ENCODE results near the gene NOTUM. TPM values are rescaled to one million over a fixed set of nuclear protein-coding genes. Genes with fewer than 3 reads are reported as not detected.

Gene NOTUM
- total and polyA plus RNA-seq, 9 of the 15 experiments (the other 6 are each of a cell fraction or from before 2014, with no cell fraction given), result 0.03 to 14.0 (median 4.1) TPM

- TF ChIP-seq ZNF449 (CRISPR knock-in tag; IDR thresholded peaks at IDR 0.05), result no peak
- TF ChIP-seq HOMEZ (CRISPR knock-in tag; IDR thresholded peaks at IDR 0.05), result peak; percentile 22; the same call in 1 of the 2 replicates
- no peak for TF ChIP-seq TFE3 (CRISPR knock-in tag; IDR thresholded peaks at IDR 0.05)
- no peak for TF ChIP-seq E4F1 (CRISPR knock-in tag; IDR thresholded peaks at IDR 0.05; ENCODE audit: borderline replicate concordance)
- TF ChIP-seq GABPA (tag; conservative IDR thresholded peaks at IDR 0.05; ENCODE audit: low read depth), result peak; percentile 50
- no peak for TF ChIP-seq ZBTB7A (IDR thresholded peaks at IDR 0.05; ENCODE audit: borderline replicate concordance, control insufficient read depth, low read depth, low read length)
- no peak for TF ChIP-seq MLX (CRISPR knock-in tag; conservative IDR thresholded peaks at IDR 0.05)
- no peak for TF ChIP-seq PHF20 (IDR thresholded peaks at IDR 0.05; ENCODE audit: partially characterized antibody)
- TF ChIP-seq SAFB2 (IDR thresholded peaks at IDR 0.05; ENCODE audit: borderline replicate concordance, low read depth, low read length, severe bottlenecking), result no peak
- 0 out of 2 replicates have a peak, but pooled peaks have one; percentile 21 for TF ChIP-seq THAP12 (CRISPR knock-in tag; IDR thresholded peaks at IDR 0.05)
- no peak for TF ChIP-seq RBM25 (IDR thresholded peaks at IDR 0.05; ENCODE audit: low read depth, low read length, severe bottlenecking)
- no peak for TF ChIP-seq LARP7 (IDR thresholded peaks at IDR 0.05)
- no peak for TF ChIP-seq STAT5B (CRISPR knock-in tag; IDR thresholded peaks at IDR 0.05)
- no peak for TF ChIP-seq MCM7 (IDR thresholded peaks at IDR 0.05)
Measured at GRCh38 chr17:81923302-81924260, 37.4 kb downstream of the NOTUM start (continued).
